Activated T-helper 2 cell treated with anti-CD3 and anti-CD28 coated beads, Interferon-gamma antibody, Interleukin-2, Interleukin-4, amounts not matched to agents 10 μg/mL and 5 μg/mL and 100 μg/mL, durations not matched to agents 14 hours and 24 hours and 36 hours (primary cell): ENCODE measurements around the gene ZBED1. TPM values are rescaled to one million over a fixed set of nuclear protein-coding genes. Genes with fewer than 3 reads are reported as not detected.
"Not testable (repeated sequence)": the region's sequence is repeated elsewhere in the genome, so short reads cannot be mapped to it uniquely, and the experiment has no call there.

Experiments used
- DNase-seq: peaks from one replicate; pipeline ENCODE4 v3.0.0; 2021; ENCODE audit warnings: low spot score
- H3K27ac Mint-ChIP-seq: one replicate; pipeline ENCODE4 v1.8.0; 2021; ENCODE audit warnings: mixed read lengths
- H3K27me3 Mint-ChIP-seq: one replicate; pipeline ENCODE4 v1.8.0; 2021; ENCODE audit warnings: low read depth, mixed read lengths
- H3K36me3 Mint-ChIP-seq: one replicate; pipeline ENCODE4 v1.8.0; 2021; ENCODE audit warnings: low read depth, mixed read lengths
- H3K4me1 Mint-ChIP-seq: one replicate; pipeline ENCODE4 v1.8.0; 2021; ENCODE audit warnings: low read depth, mixed read lengths
- H3K4me3 Mint-ChIP-seq: one replicate; pipeline ENCODE4 v1.8.0; 2021; ENCODE audit warnings: low read depth, mild to moderate bottlenecking, moderate library complexity, mixed read lengths
- H3K9me3 Mint-ChIP-seq: one replicate; pipeline ENCODE4 v1.8.0; 2021; ENCODE audit warnings: mixed read lengths
- intact Hi-C: fragments of 100-400 bp; cut with micrococcal nuclease; formaldehyde crosslinking; loops from one replicate; pipeline ENCODE4 v1.15.1; 2023
- total RNA-seq: library from RNA; stranded (reverse); gene quantifications from 2 replicates; pipeline ENCODE4 v1.2.3, GENCODE V29; 2022

Gene ZBED1
- total RNA-seq, 1 donor from 2014 or later: 37.3 TPM

- H3K27ac Mint-ChIP-seq, H3K4me1 Mint-ChIP-seq, H3K36me3 Mint-ChIP-seq, intact Hi-C loops, H3K9me3 Mint-ChIP-seq, H3K4me3 Mint-ChIP-seq, DNase-seq, H3K27me3 Mint-ChIP-seq: not testable (repeated sequence)
These were observed 27.7 kb downstream of the ZBED1 start for GRCh38 chrX:2473064-2473463.

DNA sequence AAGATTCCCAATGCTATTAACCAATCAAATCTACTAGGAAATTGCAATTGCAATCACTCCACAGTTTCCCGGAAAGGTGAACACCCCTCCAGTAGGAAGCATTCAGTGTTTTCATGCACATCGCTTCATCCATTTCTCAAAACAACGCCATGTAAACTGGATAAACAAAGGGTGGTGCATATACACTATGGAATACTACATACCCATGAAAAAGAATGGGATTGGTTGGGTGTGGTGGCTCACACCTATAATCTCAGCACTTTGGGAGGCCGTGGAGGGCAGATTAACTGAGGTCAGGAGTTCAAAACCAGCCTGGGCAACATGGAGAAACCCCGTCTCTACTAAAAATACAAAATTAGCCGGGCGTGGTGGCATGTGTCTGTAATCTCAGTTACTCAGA, 29.1 kb downstream of the ZBED1 start:
- DNase-seq: no peak
- intact Hi-C loops: no loop called here
- Mint-ChIP-seq H3K27ac (no peak overlapping the region), H3K4me1 (no peaks in the 10 kb centered on the region), H3K9me3 (peaks cover 8% of the 10 kb centered on the region), H3K27me3 (no peaks in the 10 kb centered on the region), H3K4me3 (no peak overlapping the region), H3K36me3 (peaks cover 4% of the 10 kb centered on the region)

GRCh38 chrX:2471126-2471525, 29.6 kb downstream of the ZBED1 start:
- H3K9me3 Mint-ChIP-seq, H3K4me1 Mint-ChIP-seq, DNase-seq, intact Hi-C loops, H3K27ac Mint-ChIP-seq, H3K4me3 Mint-ChIP-seq, H3K36me3 Mint-ChIP-seq, H3K27me3 Mint-ChIP-seq: not testable (repeated sequence)

GRCh38 chrX:2469852-2470251, 30.9 kb downstream of the ZBED1 start:
- H3K4me1 Mint-ChIP-seq, H3K36me3 Mint-ChIP-seq, H3K4me3 Mint-ChIP-seq, DNase-seq, H3K9me3 Mint-ChIP-seq, intact Hi-C loops, H3K27me3 Mint-ChIP-seq, H3K27ac Mint-ChIP-seq: not testable (repeated sequence)

- no peak for DNase-seq
- H3K4me1 Mint-ChIP-seq: no peaks in the 10 kb centered on the region
- H3K4me3 Mint-ChIP-seq: no peak overlapping the region
- peaks cover 4% of the 10 kb centered on the region for H3K36me3 Mint-ChIP-seq
- H3K27me3 Mint-ChIP-seq: no peaks in the 10 kb centered on the region
- H3K27ac Mint-ChIP-seq: no peak overlapping the region
- H3K9me3 Mint-ChIP-seq: peaks cover 8% of the 10 kb centered on the region
- intact Hi-C loops: no loop called here
These were observed 31.5 kb downstream of the ZBED1 start for GRCh38 chrX:2469196-2469685.

GRCh38 chrX:2468261-2469195, 32.2 kb downstream of the ZBED1 start:
- no peak overlapping the region for H3K27ac Mint-ChIP-seq
- intact Hi-C loops: no loop called here
- no peak overlapping the region for H3K4me3 Mint-ChIP-seq
- peaks cover 4% of the 10 kb centered on the region for H3K36me3 Mint-ChIP-seq
- DNase-seq: no peak
- H3K9me3 Mint-ChIP-seq: peaks cover 8% of the 10 kb centered on the region
- no peaks in the 10 kb centered on the region for H3K27me3 Mint-ChIP-seq
- no peaks in the 10 kb centered on the region for H3K4me1 Mint-ChIP-seq

DNA sequence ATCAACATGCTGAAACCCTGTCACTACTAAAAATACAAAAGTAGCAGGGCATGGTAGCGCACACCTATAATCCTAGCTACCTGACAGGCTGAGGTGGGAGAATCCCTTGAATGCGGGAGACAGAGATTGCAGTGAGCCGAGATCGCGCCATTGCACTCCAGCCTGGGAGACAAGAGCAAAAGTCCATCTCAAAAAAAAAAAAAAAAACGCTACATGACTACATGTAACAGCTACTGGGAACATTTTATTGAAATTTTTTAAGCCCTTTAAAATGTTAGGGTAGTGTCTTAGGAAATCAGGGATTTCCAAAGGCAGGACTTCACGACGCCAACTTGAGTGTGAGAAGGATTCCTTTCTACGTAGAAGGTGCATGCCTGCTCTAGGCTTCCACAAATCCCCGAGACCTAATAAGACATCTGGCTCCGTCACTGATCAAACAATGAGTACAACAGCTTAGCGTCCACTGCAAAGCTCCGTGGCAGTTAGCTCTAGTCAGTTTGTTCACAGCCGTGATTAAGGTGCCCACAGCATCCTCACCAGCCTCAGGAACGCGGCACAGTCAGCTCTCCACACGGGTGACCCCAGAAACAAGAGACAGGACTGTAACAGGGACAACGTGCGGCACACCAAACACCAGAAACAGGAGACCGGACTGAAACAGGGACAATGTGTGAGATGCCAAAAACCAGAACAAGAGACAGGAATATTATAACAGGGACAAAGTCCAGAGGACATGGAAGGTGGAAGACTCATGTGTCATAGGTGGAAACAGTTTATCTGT, 33.7 kb downstream of the ZBED1 start:
- peaks cover 8% of the 10 kb centered on the region for H3K9me3 Mint-ChIP-seq
- DNase-seq: no peak
- H3K27me3 Mint-ChIP-seq: no peaks in the 10 kb centered on the region
- peaks cover 4% of the 10 kb centered on the region for H3K36me3 Mint-ChIP-seq
- H3K4me3 Mint-ChIP-seq: no peak overlapping the region
- intact Hi-C loops: no loop called here
- H3K4me1 Mint-ChIP-seq: no peaks in the 10 kb centered on the region
- H3K27ac Mint-ChIP-seq: no peak overlapping the region

DNA sequence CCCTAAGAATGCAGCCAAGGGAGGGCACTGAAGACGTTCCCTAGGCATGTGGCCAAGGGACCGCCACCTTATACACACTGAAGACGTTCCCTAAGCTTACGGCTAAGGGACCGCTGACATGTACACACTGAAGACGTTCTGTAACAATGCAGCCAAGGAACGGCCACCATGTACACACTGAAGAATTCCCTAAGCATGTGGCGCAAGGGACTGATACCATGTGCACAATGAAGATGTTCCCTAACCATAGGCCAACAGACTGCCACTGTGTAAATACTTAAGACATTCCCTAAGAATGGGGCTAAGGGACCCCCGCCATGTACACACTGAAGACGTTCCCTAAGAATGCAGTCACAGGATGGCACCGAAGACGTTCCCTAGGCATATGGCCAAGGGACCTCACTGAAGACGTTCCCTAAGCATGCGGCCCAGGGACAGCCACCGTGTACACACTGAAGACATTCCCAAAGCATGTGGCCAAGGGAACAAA, 36.1 kb downstream of the ZBED1 start:
- no peaks in the 10 kb centered on the region for H3K27me3 Mint-ChIP-seq
- no peak overlapping the region for H3K27ac Mint-ChIP-seq
- DNase-seq: no peak
- H3K4me1 Mint-ChIP-seq: no peaks in the 10 kb centered on the region
- peaks cover 3% of the 10 kb centered on the region for H3K9me3 Mint-ChIP-seq
- no peak overlapping the region for H3K4me3 Mint-ChIP-seq
- peaks cover under 1% of the 10 kb centered on the region for H3K36me3 Mint-ChIP-seq
- intact Hi-C loops: no loop called here

DNA sequence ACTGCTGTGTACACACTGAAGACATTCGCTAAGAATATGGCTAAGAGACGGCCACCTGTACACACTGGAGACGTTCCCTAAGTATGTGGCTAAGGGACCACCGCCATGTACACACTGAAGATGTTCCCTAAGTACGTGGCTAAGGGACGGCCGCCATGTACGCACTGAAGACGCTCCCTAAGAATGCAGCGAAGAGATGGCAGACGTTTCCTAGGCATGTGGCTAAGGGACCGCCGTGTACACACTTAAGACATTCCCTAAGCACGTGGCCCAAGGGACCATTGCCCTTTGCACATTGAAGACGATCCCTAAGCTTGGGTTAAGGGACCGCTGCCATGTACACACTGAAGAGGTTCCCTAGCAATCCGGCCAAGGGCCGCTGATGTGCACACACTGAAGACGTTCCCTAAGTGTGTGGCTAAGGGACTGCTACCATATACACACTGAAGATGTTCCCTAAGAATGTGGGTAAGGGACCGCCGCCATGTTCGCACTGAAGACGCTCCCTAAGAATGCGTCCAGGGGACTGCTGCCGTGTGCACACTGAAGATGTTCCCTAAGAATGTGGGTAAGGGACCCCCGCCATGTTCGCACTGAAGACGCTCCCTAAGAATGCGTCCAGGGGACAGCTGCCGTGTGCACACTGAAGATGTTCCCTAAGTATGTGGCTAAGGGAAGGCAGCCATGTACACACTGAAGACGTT, 36.7 kb downstream of the ZBED1 start:
- Mint-ChIP-seq H3K4me3 (no peak overlapping the region), H3K4me1 (no peaks in the 10 kb centered on the region), H3K27me3 (no peaks in the 10 kb centered on the region), H3K36me3 (no peaks in the 10 kb centered on the region), H3K27ac (no peak overlapping the region), H3K9me3 (no peaks in the 10 kb centered on the region)
- intact Hi-C loops: no loop called here
- no peak for DNase-seq

DNA sequence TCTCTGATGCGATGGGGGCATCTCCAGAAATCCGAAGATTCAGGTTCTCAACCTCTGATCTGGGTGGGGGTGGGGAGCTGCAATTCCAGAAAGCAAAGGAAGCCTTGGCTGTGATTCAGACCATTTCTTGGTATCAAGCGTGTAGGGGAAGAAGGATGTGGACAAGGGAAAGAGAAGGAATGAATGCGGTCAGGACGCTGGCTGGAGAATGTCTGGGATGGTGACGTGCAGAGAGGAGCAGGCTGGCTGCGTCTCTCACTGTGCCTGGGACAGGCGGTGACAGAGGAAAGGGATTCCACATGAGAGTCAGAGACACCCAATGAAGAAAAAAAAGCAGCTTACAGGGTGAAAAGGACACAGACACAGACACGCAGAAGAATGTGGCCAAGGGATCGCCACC, 37.3 kb downstream of the ZBED1 start:
- H3K27ac Mint-ChIP-seq, H3K4me1 Mint-ChIP-seq, H3K27me3 Mint-ChIP-seq, H3K9me3 Mint-ChIP-seq, DNase-seq, H3K4me3 Mint-ChIP-seq, H3K36me3 Mint-ChIP-seq, intact Hi-C loops: not testable (repeated sequence)

- no peaks in the 10 kb centered on the region for H3K4me1 Mint-ChIP-seq
- H3K27ac Mint-ChIP-seq: no peak overlapping the region
- no peak overlapping the region for H3K4me3 Mint-ChIP-seq
- DNase-seq: no peak
- intact Hi-C loops: no loop called here
- peaks cover 3% of the 10 kb centered on the region for H3K36me3 Mint-ChIP-seq
- H3K27me3 Mint-ChIP-seq: no peaks in the 10 kb centered on the region
- H3K9me3 Mint-ChIP-seq: peaks cover 5% of the 10 kb centered on the region
These were observed 38.0 kb downstream of the ZBED1 start for GRCh38 chrX:2462780-2463179.

GRCh38 chrX:2462074-2462473, 38.7 kb downstream of the ZBED1 start:
- peaks cover 5% of the 10 kb centered on the region for H3K9me3 Mint-ChIP-seq
- intact Hi-C loops: no loop called here
- H3K36me3 Mint-ChIP-seq: peaks cover 3% of the 10 kb centered on the region
- H3K27me3 Mint-ChIP-seq: no peaks in the 10 kb centered on the region
- no peaks in the 10 kb centered on the region for H3K4me1 Mint-ChIP-seq
- H3K27ac Mint-ChIP-seq: no peak overlapping the region
- DNase-seq: no peak
- H3K4me3 Mint-ChIP-seq: no peak overlapping the region
